ENCODE results near the gene PHKB.

PHKB gene

DNA sequence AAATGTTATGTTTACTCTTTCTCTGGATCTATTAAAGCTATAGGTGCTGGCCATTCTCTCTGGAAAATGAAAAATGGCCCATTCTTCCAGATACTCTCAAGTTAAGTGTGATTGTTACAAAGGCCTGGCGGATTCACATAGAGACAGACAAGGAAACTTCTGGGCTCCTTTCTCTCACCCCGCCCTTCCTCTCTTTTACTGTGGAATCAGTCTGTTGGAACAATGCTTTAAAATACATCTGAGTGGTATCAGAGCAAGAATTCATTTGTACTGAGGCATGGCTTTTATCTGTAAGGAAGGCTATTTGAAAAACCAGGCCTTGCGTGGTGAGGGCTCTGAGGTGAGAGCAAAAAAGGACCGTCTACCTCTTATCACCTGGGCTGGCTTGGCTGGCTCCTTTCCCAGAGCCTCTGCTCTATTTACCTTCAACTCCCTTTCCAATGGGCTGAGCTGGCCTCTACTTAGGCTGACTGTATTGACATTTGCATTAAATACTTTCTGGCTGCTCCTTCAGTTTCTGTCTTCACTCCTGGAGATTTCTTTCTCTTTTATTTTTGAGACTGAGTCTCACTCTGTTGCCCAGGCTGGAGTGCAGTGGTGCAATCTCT, 274.0 kb downstream of the PHKB start:
- no peak for DNase-seq

DNA sequence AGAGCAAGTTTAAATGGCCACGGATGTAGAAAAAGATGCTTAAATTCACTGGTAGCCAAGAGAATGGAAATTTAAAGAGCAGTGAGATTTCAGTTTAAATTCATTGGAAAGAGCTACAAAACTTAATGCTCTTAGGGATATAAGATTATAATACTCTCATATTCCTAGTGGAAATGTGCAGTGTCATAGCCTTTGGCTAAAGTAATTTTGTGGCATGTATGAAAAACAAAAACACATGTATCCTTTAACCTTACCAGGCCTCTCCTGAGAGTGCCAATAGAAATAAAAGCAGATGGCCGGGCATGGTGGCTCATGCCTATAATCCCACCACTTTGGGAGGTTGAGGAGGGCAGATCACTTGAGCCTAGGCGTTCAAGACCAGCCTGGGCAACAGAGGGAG, 289.2 kb downstream of the PHKB start:
- no peak for DNase-seq

Measured in activated CD4-positive, alpha-beta T cell treated with anti-CD3 and anti-CD28 coated beads, Interleukin-2, Interleukin-6, amounts not matched to agents 100 ng/mL and 50 ng/mL, durations not matched to agents 16 hours and 8 hours (primary cell).